ENCODE results near the gene CCDC93. TPM values are rescaled to one million over a fixed set of nuclear protein-coding genes. Genes with fewer than 3 reads are reported as not detected.

CCDC93 gene
- total RNA-seq, 1 experiment from 2014 or later = 18.7 TPM

DNA sequence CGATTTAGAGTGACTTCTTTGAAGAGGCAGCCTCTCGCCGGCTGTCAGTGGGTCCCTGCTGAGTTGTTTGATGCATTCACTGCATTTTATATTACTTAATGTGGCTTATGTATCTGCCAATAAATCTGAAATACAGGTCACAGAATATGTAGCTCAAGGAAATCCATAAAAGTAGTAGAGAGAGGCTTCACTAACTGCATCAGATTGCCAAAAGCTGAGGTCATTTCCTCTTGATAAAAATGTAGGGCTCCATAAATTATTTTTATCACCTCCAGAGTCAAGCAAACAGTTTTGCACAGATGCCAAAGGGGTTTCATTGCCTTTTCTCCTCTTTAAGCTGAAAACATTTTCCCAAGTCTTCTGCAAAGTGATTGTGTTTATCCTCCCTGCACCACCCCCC is 36.5 kb upstream of the CCDC93 start:
- H3K27me3 ChIP-seq (ENCODE audit: insufficient read depth, low read length) = no peaks in the 10 kb centered on the region
- POLR2A ChIA-PET = no interaction called here
- H3K9me2 ChIP-seq (ENCODE audit: insufficient read depth) = no peaks in the 10 kb centered on the region
- no peak overlapping the region for H3K9ac ChIP-seq (ENCODE audit: low read length)
- no peaks in the 10 kb centered on the region for H3K36me3 ChIP-seq (ENCODE audit: control insufficient read depth in 1 of 2, insufficient read depth in 2 of 2, low read length in 2 of 2)
- no peak overlapping the region for H3K27ac ChIP-seq (ENCODE audit: low read depth, low read length)
- DNase-seq (ENCODE audit: low read depth, low spot score) (no peak), ATAC-seq (no peak)
- RAD21 ChIA-PET (ENCODE audit: low non-redundant PET in 1 of 2, low total read pairs in 2 of 2, uncharacterized antibody in 2 of 2, unreplicated experiment in 2 of 2) = no interaction called here
- H4K20me1 ChIP-seq (ENCODE audit: insufficient read depth) = no peaks in the 10 kb centered on the region
- no peak overlapping the region for H2AFZ ChIP-seq (ENCODE audit: low read depth, low read length, poor library complexity, severe bottlenecking)
- intact Hi-C loops (cut with micrococcal nuclease) = no loop called here
- TF ChIP-seq CEBPB (IDR thresholded peaks at IDR 0.05; ENCODE audit: low read depth) = no peak
- TF ChIP-seq POLR2A (IDR thresholded peaks at IDR 0.05; ENCODE audit: borderline replicate concordance, extremely low read depth, insufficient read depth, insufficient read length) = no peak
- TF ChIP-seq, protein P1, sequence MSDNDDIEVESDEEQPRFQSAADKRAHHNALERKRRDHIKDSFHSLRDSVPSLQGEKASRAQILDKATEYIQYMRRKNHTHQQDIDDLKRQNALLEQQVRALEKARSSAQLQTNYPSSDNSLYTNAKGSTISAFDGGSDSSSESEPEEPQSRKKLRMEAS (IDR thresholded peaks at IDR 0.05) = no peak
- no peak for TF ChIP-seq SIN3A (IDR thresholded peaks at IDR 0.05; ENCODE audit: low read depth)
- TF ChIP-seq EZH2 (IDR thresholded peaks at IDR 0.05) = no peak
- TF ChIP-seq POLR2AphosphoS5 (IDR thresholded peaks at IDR 0.05; ENCODE audit: low read depth, low read length) = no peak
- no TSS peak for BruUV-seq (replicated peaks)
- CTCF ChIA-PET = interaction anchor here (1.7 kb wide), 1 partner anchor 10 kb away, joined by 4 read pairs; no protein-coding TSS in a partner anchor
- no peaks in the 10 kb centered on the region for H3K79me2 ChIP-seq (ENCODE audit: insufficient read depth, low read length)
- no peak overlapping the region for H3K4me3 ChIP-seq (replicated peaks in 1 of 2; ENCODE audit: low read depth in 1 of 2, low read length in 2 of 2)
- no peaks in the 10 kb centered on the region for H3K9me3 ChIP-seq (ENCODE audit: control insufficient read depth in 1 of 2, insufficient read depth in 1 of 2, low read depth in 1 of 2, low read length in 2 of 2)
- no peak overlapping the region for H3K4me2 ChIP-seq (ENCODE audit: low read length)
- H3K4me1 ChIP-seq (ENCODE audit: control insufficient read depth in 1 of 2, insufficient read depth in 2 of 2, low read length in 2 of 2) = peaks cover 0 to 24% of the 10 kb centered on the region in 2 experiments; a peak in 2 of 4 replicates

DNA sequence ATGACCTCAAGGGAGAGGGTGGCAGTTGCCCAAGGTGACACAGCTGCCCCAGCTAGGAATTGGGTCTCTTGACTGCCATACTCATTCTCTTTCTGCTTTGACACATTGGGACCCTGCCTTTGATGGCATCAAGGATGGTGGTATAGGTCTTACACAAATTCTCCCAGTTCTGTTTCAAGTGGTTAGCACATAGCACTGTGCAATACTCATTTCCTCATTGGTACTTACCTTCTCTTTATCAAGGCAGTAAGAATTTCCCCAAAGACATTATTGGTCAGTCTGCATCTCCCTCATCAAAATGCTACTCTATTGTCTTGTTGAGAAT is 35.9 kb upstream of the CCDC93 start:
- H3K27ac ChIP-seq (ENCODE audit: low read depth, low read length) = no peak overlapping the region
- POLR2A ChIA-PET = no interaction called here

More for the DNA sequence above, 35.9 kb upstream of the CCDC93 start:
- no peaks in the 10 kb centered on the region for H4K20me1 ChIP-seq (ENCODE audit: insufficient read depth)
- ATAC-seq (no peak), DNase-seq (ENCODE audit: low read depth, low spot score) (no peak)
- no peaks in the 10 kb centered on the region for H3K27me3 ChIP-seq (ENCODE audit: insufficient read depth, low read length)
- ChIA-PET CTCF (no interaction called here), RAD21 (ENCODE audit: low non-redundant PET in 1 of 2, low total read pairs in 2 of 2, uncharacterized antibody in 2 of 2, unreplicated experiment in 2 of 2) (no interaction called here)
- peaks cover 0 to 24% of the 10 kb centered on the region in 2 experiments; a peak in 2 of 4 replicates for H3K4me1 ChIP-seq (ENCODE audit: control insufficient read depth in 1 of 2, insufficient read depth in 2 of 2, low read length in 2 of 2)
- BruUV-seq (replicated peaks) = no TSS peak
- no peak overlapping the region for H3K9ac ChIP-seq (ENCODE audit: low read length)
- intact Hi-C loops (cut with micrococcal nuclease) = loop anchor here (5.0 to 10.0 kb wide), 3 partner anchors 173 to 605 kb away; no protein-coding TSS in a partner anchor
- no peaks in the 10 kb centered on the region for H3K9me2 ChIP-seq (ENCODE audit: insufficient read depth)
- no peak overlapping the region for H2AFZ ChIP-seq (ENCODE audit: low read depth, low read length, poor library complexity, severe bottlenecking)
- H3K4me3 ChIP-seq (replicated peaks in 1 of 2; ENCODE audit: low read depth in 1 of 2, low read length in 2 of 2) = no peak overlapping the region
- TF ChIP-seq ZFX (IDR thresholded peaks at IDR 0.05) (no peak), POLR2AphosphoS5 (IDR thresholded peaks at IDR 0.05; ENCODE audit: low read depth, low read length) (no peak), POLR2A (IDR thresholded peaks at IDR 0.05; ENCODE audit: borderline replicate concordance, extremely low read depth, insufficient read depth, insufficient read length) (no peak), EZH2 (IDR thresholded peaks at IDR 0.05) (no peak), RAD21 (IDR thresholded peaks at IDR 0.05; ENCODE audit: low read depth) (no peak), EZH2phosphoT487 (IDR thresholded peaks at IDR 0.05; ENCODE audit: borderline replicate concordance) (no peak), ZNF274 (IDR thresholded peaks at IDR 0.05; ENCODE audit: low read depth, low read length) (no peak), CBX3 (IDR thresholded peaks at IDR 0.05; ENCODE audit: low read depth) (no peak), SIN3A (IDR thresholded peaks at IDR 0.05; ENCODE audit: low read depth) (no peak), JUND (IDR thresholded peaks at IDR 0.05) (no peak), SP1 (IDR thresholded peaks at IDR 0.05; ENCODE audit: low read depth) (no peak), ELF1 (IDR thresholded peaks at IDR 0.05; ENCODE audit: borderline replicate concordance, low read depth) (no peak), YY1 (IDR thresholded peaks at IDR 0.05; ENCODE audit: extremely low read depth, insufficient replicate concordance, low read depth, low read length) (no peak), TCF7L2 (IDR thresholded peaks at IDR 0.05; ENCODE audit: borderline replicate concordance, extremely low read depth, insufficient read depth, insufficient read length) (no peak)
- TF ChIP-seq, protein P2, sequence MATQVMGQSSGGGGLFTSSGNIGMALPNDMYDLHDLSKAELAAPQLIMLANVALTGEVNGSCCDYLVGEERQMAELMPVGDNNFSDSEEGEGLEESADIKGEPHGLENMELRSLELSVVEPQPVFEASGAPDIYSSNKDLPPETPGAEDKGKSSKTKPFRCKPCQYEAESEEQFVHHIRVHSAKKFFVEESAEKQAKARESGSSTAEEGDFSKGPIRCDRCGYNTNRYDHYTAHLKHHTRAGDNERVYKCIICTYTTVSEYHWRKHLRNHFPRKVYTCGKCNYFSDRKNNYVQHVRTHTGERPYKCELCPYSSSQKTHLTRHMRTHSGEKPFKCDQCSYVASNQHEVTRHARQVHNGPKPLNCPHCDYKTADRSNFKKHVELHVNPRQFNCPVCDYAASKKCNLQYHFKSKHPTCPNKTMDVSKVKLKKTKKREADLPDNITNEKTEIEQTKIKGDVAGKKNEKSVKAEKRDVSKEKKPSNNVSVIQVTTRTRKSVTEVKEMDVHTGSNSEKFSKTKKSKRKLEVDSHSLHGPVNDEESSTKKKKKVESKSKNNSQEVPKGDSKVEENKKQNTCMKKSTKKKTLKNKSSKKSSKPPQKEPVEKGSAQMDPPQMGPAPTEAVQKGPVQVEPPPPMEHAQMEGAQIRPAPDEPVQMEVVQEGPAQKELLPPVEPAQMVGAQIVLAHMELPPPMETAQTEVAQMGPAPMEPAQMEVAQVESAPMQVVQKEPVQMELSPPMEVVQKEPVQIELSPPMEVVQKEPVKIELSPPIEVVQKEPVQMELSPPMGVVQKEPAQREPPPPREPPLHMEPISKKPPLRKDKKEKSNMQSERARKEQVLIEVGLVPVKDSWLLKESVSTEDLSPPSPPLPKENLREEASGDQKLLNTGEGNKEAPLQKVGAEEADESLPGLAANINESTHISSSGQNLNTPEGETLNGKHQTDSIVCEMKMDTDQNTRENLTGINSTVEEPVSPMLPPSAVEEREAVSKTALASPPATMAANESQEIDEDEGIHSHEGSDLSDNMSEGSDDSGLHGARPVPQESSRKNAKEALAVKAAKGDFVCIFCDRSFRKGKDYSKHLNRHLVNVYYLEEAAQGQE (IDR thresholded peaks at IDR 0.05; ENCODE audit: low read depth) = no peak
- TF ChIP-seq, protein P1 (IDR thresholded peaks at IDR 0.05) = no peak
- H3K4me2 ChIP-seq (ENCODE audit: low read length) = no peak overlapping the region
- H3K79me2 ChIP-seq (ENCODE audit: insufficient read depth, low read length) = no peaks in the 10 kb centered on the region
- no peaks in the 10 kb centered on the region for H3K36me3 ChIP-seq (ENCODE audit: control insufficient read depth in 1 of 2, insufficient read depth in 2 of 2, low read length in 2 of 2)
- no peaks in the 10 kb centered on the region for H3K9me3 ChIP-seq (ENCODE audit: control insufficient read depth in 1 of 2, insufficient read depth in 1 of 2, low read depth in 1 of 2, low read length in 2 of 2)
